BLaER1 treated with 17β-estradiol and CSF1 and Interleukin-3, amounts not matched to agents 10 nM and 100 nM (cell line): ENCODE data around the gene QSOX1.
A peak's percentile ranks its signal among the peaks of the same experiment; 100 is the strongest.
"Not testable (repeated sequence)": the region's sequence is repeated elsewhere in the genome, so short reads cannot be mapped to it uniquely, and the experiment has no call there.

Experiments
- H3K27ac ChIP-seq, 11 experiments: shearing (Covaris generic); formaldehyde crosslinking; 2 replicates each; pipeline ENCODE4 v1.8.1; 2022
- H3K27me3 ChIP-seq, 11 experiments: shearing (Covaris generic); formaldehyde crosslinking; 2 replicates each; pipeline ENCODE4 v1.8.1; 2022
- H3K36me3 ChIP-seq, 11 experiments: shearing (Covaris generic); formaldehyde crosslinking; 2 replicates each; pipeline ENCODE4 v1.8.1; 2022
- H3K4me1 ChIP-seq, 10 experiments: shearing (Covaris generic); formaldehyde crosslinking; 2 replicates each; pipeline ENCODE4 v1.8.1; 2022
- H3K4me2 ChIP-seq, 11 experiments: shearing (Covaris generic); formaldehyde crosslinking; 2 replicates each; pipeline ENCODE4 v1.8.1; 2022
- H3K4me3 ChIP-seq, 10 experiments: shearing (Covaris generic); formaldehyde crosslinking; 2 replicates each; pipeline ENCODE4 v1.8.1; 2022
- H3K9ac ChIP-seq, 11 experiments: shearing (Covaris generic); formaldehyde crosslinking; 2 replicates each; pipeline ENCODE4 v1.8.1; 2022
- H3K9me3 ChIP-seq, 11 experiments: shearing (Covaris generic); formaldehyde crosslinking; replicated peaks in 1 of 11; 2 replicates each; pipeline ENCODE4 v1.8.1; 2022
- H4K20me1 ChIP-seq, 11 experiments: shearing (Covaris generic); formaldehyde crosslinking; 2 replicates each; pipeline ENCODE4 v1.8.1; 2022
- Cebpa-rat ChIP-seq, 11 experiments: shearing (Covaris generic); IDR thresholded peaks; 2 replicates each; pipeline ENCODE4 v1.8.1; 2022

The QSOX1 gene

GRCh38 chr1:180130651-180131050 lies 24.0 kb upstream of the QSOX1 start:
- Histone ChIP-seq H3K4me2 (no peak overlapping the region), H3K27ac (peak overlapping the region in 3 of 11 experiments; percentile 29 to 54 (median 33); a peak in 2 of 22 replicates), H4K20me1 (no peaks in the 10 kb centered on the region), H3K36me3 (no peaks in the 10 kb centered on the region), H3K9me3 (peaks cover 0 to 6% (median 0%) of the 10 kb centered on the region in 11 experiments; a peak in 2 of 22 replicates), H3K9ac (no peak overlapping the region), H3K4me3 (no peak overlapping the region), H3K4me1 (peaks cover 0 to 6% (median 0%) of the 10 kb centered on the region in 10 experiments; a peak in 1 of 20 replicates), H3K27me3 (no peaks in the 10 kb centered on the region)
- TF ChIP-seq Cebpa-rat (IDR thresholded peaks at IDR 0.05): no peak

DNA sequence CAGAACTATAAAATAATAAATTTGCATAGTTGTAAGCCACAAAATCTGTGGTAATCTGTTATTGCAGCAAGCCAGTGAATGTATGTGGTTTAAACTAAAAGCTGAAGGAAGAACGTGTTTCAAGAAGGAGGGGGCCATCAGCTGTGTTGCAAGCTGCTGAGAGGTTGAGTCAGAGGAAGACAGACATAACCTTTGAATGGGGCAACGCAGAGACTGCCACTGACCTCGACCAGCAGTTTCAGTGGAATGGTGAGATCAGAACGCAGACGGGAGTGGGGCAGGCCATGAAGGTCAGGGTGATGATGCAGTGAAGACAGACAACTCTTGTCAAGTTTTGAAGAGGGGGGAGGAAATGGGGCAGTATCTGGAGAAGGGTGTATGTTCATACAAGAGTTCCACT lies 23.2 kb upstream of the QSOX1 start:
- no peak overlapping the region; a peak in 2 of 22 replicates for H3K4me2 ChIP-seq
- H3K9ac ChIP-seq: no peak overlapping the region
- H3K27ac ChIP-seq: peak overlapping the region in 3 of 11 experiments; percentile 29 to 54 (median 43); a peak in 7 of 22 replicates

GRCh38 chr1:180133193-180133592 lies 21.5 kb upstream of the QSOX1 start:
- H3K4me3 ChIP-seq: no peak overlapping the region
- peaks cover 0 to 8% (median 0%) of the 10 kb centered on the region in 11 experiments; a peak in 5 of 22 replicates for H3K9me3 ChIP-seq
- no peak overlapping the region for H3K27ac ChIP-seq
- no peaks in the 10 kb centered on the region for H3K27me3 ChIP-seq
- H3K36me3 ChIP-seq: no peaks in the 10 kb centered on the region
- no peaks in the 10 kb centered on the region for H4K20me1 ChIP-seq
- no peak overlapping the region for H3K4me2 ChIP-seq
- TF ChIP-seq Cebpa-rat (IDR thresholded peaks at IDR 0.05): no peak
- peaks cover 0 to 6% (median 0%) of the 10 kb centered on the region in 10 experiments; a peak in 1 of 20 replicates for H3K4me1 ChIP-seq
- no peak overlapping the region for H3K9ac ChIP-seq

More for the DNA sequence above, 23.2 kb upstream of the QSOX1 start:
- H3K36me3 ChIP-seq: no peaks in the 10 kb centered on the region
- peak in 3 of 11 experiments; percentile 17 to 47 (median 40); a peak in 2 of 22 replicates for TF ChIP-seq Cebpa-rat (IDR thresholded peaks at IDR 0.05)
- H3K4me3 ChIP-seq: no peak overlapping the region
- peaks cover 0 to 6% (median 0%) of the 10 kb centered on the region in 10 experiments; a peak in 1 of 20 replicates for H3K4me1 ChIP-seq
- H3K9me3 ChIP-seq: peaks cover 0 to 6% (median 0%) of the 10 kb centered on the region in 11 experiments; a peak in 4 of 22 replicates
- no peaks in the 10 kb centered on the region for H4K20me1 ChIP-seq
- no peaks in the 10 kb centered on the region for H3K27me3 ChIP-seq

DNA sequence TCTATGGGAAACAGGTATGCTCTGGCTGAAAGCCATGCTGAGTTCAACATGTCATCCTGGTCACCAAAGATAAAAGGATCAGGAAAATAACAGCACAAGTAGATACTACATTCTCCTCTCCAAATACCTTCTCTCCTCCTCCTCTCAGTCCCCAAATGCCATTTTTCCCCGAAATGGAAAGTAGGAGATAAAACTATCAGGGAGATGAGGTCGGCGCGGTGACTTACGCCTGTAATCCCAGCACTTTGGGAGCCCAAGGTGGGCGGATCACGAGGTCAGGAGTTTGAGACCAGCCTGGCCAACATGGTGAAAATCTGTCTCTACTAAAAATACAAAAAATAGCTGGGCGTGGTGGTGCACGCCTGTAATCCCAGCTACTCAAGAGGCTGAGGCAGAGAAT lies 21.0 kb upstream of the QSOX1 start:
- H3K27me3 ChIP-seq, H3K4me3 ChIP-seq, H3K4me2 ChIP-seq, H3K27ac ChIP-seq, H3K4me1 ChIP-seq, H3K36me3 ChIP-seq, H4K20me1 ChIP-seq, H3K9me3 ChIP-seq, H3K9ac ChIP-seq: not testable (repeated sequence)

GRCh38 chr1:180135535-180135934 lies 19.1 kb upstream of the QSOX1 start:
- Histone ChIP-seq H3K4me1 (peaks cover 0 to 6% (median 0%) of the 10 kb centered on the region in 10 experiments; a peak in 1 of 20 replicates), H3K27ac (no peak overlapping the region), H3K36me3 (no peaks in the 10 kb centered on the region), H4K20me1 (no peaks in the 10 kb centered on the region), H3K9me3 (peaks cover 0 to 8% (median 0%) of the 10 kb centered on the region in 11 experiments; a peak in 5 of 22 replicates), H3K9ac (no peak overlapping the region), H3K4me2 (no peak overlapping the region), H3K27me3 (no peaks in the 10 kb centered on the region), H3K4me3 (no peak overlapping the region)
- no peak for TF ChIP-seq Cebpa-rat (IDR thresholded peaks at IDR 0.05)

DNA sequence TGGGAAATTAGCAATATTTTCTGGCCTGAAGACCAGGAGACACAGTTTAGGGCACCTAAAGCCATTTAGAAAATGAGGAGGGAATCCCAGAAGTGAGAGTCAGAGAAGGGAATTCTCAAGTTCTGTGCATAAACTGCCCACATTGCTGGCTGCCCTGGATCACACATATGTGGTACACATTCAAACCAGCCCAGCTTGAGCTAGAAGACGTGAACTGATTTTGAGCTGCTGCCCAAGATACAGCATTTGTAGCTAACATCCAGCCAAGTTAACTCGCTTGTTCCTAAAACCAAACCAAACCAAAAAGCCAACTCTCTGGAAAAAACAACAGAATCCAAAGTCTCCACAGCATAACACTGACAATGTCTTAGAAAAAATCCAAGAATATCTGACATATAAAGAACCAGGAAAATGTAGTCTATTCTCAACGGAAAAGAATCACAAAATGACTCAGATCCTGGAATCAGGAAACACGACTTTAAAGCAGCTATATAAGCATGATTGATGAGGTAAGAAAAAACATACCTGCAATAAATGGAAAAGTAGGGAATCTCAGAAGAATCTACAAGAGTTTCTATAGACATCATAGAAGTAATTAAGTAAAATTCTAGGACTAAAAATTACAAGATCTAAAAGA lies 18.2 kb upstream of the QSOX1 start:
- H3K4me2 ChIP-seq: no peak overlapping the region
- no peaks in the 10 kb centered on the region for H3K36me3 ChIP-seq
- H3K9ac ChIP-seq: no peak overlapping the region
- TF ChIP-seq Cebpa-rat (IDR thresholded peaks at IDR 0.05): no peak
- peaks cover 0 to 6% (median 0%) of the 10 kb centered on the region in 10 experiments; a peak in 1 of 20 replicates for H3K4me1 ChIP-seq
- H3K4me3 ChIP-seq: no peak overlapping the region
- peaks cover 0 to 8% (median 0%) of the 10 kb centered on the region in 11 experiments; a peak in 3 of 22 replicates for H3K9me3 ChIP-seq
- no peaks in the 10 kb centered on the region for H4K20me1 ChIP-seq
- no peak overlapping the region for H3K27ac ChIP-seq
- H3K27me3 ChIP-seq: no peaks in the 10 kb centered on the region

- H3K27ac ChIP-seq: no peak overlapping the region
- 0 out of 20 replicates have a peak, but pooled peaks cover 0 to 4% (median 0%) of the 10 kb centered on the region in 10 experiments for H3K4me1 ChIP-seq
- peaks cover 0 to 8% (median 0%) of the 10 kb centered on the region in 11 experiments; a peak in 3 of 22 replicates for H3K9me3 ChIP-seq
- no peak overlapping the region for H3K4me2 ChIP-seq
- H3K4me3 ChIP-seq: no peak overlapping the region
- TF ChIP-seq Cebpa-rat (IDR thresholded peaks at IDR 0.05): no peak
- H3K27me3 ChIP-seq: no peaks in the 10 kb centered on the region
- no peak overlapping the region for H3K9ac ChIP-seq
- H4K20me1 ChIP-seq: no peaks in the 10 kb centered on the region
- H3K36me3 ChIP-seq: no peaks in the 10 kb centered on the region
Measured at GRCh38 chr1:180136968-180137356, 17.7 kb upstream of the QSOX1 start.

GRCh38 chr1:180137776-180138175 lies 16.9 kb upstream of the QSOX1 start:
- Histone ChIP-seq H3K4me3 (no peak overlapping the region), H3K27ac (no peak overlapping the region), H3K36me3 (no peaks in the 10 kb centered on the region), H3K9ac (no peak overlapping the region), H4K20me1 (no peaks in the 10 kb centered on the region), H3K9me3 (peaks cover 0 to 8% (median 0%) of the 10 kb centered on the region in 11 experiments; a peak in 3 of 22 replicates), H3K27me3 (no peaks in the 10 kb centered on the region), H3K4me1 (no peaks in the 10 kb centered on the region), H3K4me2 (no peak overlapping the region)
- no peak for TF ChIP-seq Cebpa-rat (IDR thresholded peaks at IDR 0.05)

- Histone ChIP-seq H3K27ac (no peak overlapping the region), H3K36me3 (no peaks in the 10 kb centered on the region), H3K9ac (no peak overlapping the region), H4K20me1 (no peaks in the 10 kb centered on the region), H3K4me2 (no peak overlapping the region), H3K27me3 (no peaks in the 10 kb centered on the region), H3K4me3 (no peak overlapping the region), H3K4me1 (no peaks in the 10 kb centered on the region), H3K9me3 (peaks cover 0 to 7% (median 0%) of the 10 kb centered on the region in 11 experiments; a peak in 3 of 22 replicates)
- TF ChIP-seq Cebpa-rat (IDR thresholded peaks at IDR 0.05): no peak
Measured at GRCh38 chr1:180141381-180141934, 13.2 kb upstream of the QSOX1 start.
